Kidney (tissue), 14 donors: ENCODE results near the gene NNAT. TPM values are rescaled to one million over a fixed set of nuclear protein-coding genes. Genes with fewer than 3 reads are reported as not detected.

Experiments used
- DNase-seq, 5 donors: peaks; one replicate each; pipeline ENCODE4 v3.0.0-alpha.2; 2013 to 2020
- FAIRE-seq: peaks from 2 replicates; lab custom pipeline; 2012; peaks lifted over from hg19 to GRCh38; lab: Jason Lieb, UNC
- H3K27ac ChIP-seq, 2 donors: one replicate each; pipeline ENCODE4 v1.7.0; 2013; ENCODE audit warnings: low read depth in 2 of 2, low read length in 2 of 2, inconsistent platforms in 1 of 2
- H3K27me3 ChIP-seq: one replicate; pipeline ENCODE4 v1.7.1; 2013; ENCODE audit warnings: low read length, inconsistent platforms; ENCODE audit not compliant: control insufficient read depth, insufficient read depth
- H3K36me3 ChIP-seq, 3 donors: one replicate each; pipeline versions ENCODE4 v1.7.0 to v1.7.1; 2013; ENCODE audit warnings: low read length in 3 of 3, control low read depth in 1 of 3, inconsistent platforms in 1 of 3; ENCODE audit not compliant: insufficient read depth in 3 of 3, control insufficient read depth in 2 of 3
- H3K4me1 ChIP-seq, 3 donors: one replicate each; pipeline versions ENCODE4 v1.7.0 to v1.7.1; 2013; ENCODE audit warnings: low read length in 3 of 3, inconsistent platforms in 1 of 3, low read depth in 1 of 3; ENCODE audit not compliant: control insufficient read depth in 2 of 3, insufficient read depth in 2 of 3
- H3K4me3 ChIP-seq, 3 donors: one replicate each; pipeline versions ENCODE4 v1.7.0 to v1.8.1; 2013; ENCODE audit warnings: low read length in 3 of 3, control low read depth in 1 of 3, inconsistent platforms in 1 of 3
- H3K9ac ChIP-seq, 3 donors: one replicate each; pipeline versions ENCODE4 v1.7.0 to v1.7.1; 2013; ENCODE audit warnings: low read length in 3 of 3, control low read depth in 1 of 3, inconsistent platforms in 1 of 3
- H3K9me3 ChIP-seq, 3 donors: one replicate each; pipeline versions ENCODE4 v1.7.0 to v1.7.1; 2013; ENCODE audit warnings: low read length in 3 of 3, control low read depth in 1 of 3, inconsistent platforms in 1 of 3; ENCODE audit not compliant: control insufficient read depth in 2 of 3, insufficient read depth in 1 of 3
- CTCF ChIP-seq: IDR thresholded peaks from 3 replicates; pipeline ENCODE4 v1.5.1; 2012; ENCODE audit warnings: mild to moderate bottlenecking, moderate library complexity, borderline replicate concordance; ENCODE audit not compliant: insufficient read depth; ENCODE audit errors: extremely low read depth
- intact Hi-C: fragments of 100-400 bp; cut with DNase I; formaldehyde crosslinking; loops from one replicate; pipeline ENCODE4 v1.11.1; 2022
- polyA plus RNA-seq: library from polyadenylated mRNA; stranded (reverse); fragments of 350-450 nt; fragmentation: Illumina TruSeq; extraction: RNeasy Lipid Tissue Mini Kit (QIAGEN cat#74804); gene quantifications from one replicate; pipeline ENCODE4 v1.2.3, GENCODE V29; 2014; ENCODE audit warnings: low read depth, low replicate concordance; ENCODE audit not compliant: insufficient read depth
- total RNA-seq: library from RNA; stranded (reverse); fragmentation: NEBNext Ultra II Directional; extraction: Animal tissue kit (Norgen Biotek cat#: 25700); gene quantifications from one replicate; pipeline ENCODE4 v1.2.1, GENCODE V29; 2021
- donor health status: control.
- donor health status: control.
- donor health status: control.
- donor health status: control.
- donor health status: control.
- donor health status: DM: yes; HTN: yes; CAD: no.
- donor health status: Normal renal cell carcinoma (clear cell type).

Gene NNAT
- total and polyA plus RNA-seq, 2 donors from 2014 or later: 0.25 TPM; not detected in 1

GRCh38 chr20:37531856-37532255, 10.8 kb downstream of the NNAT start:
- intact Hi-C loops: loop anchor here (5.0 kb wide), 1 partner anchor 265 kb away; no protein-coding TSS in a partner anchor
- H3K9ac ChIP-seq: no peak overlapping the region
- TF ChIP-seq CTCF: no peak
- H3K36me3 ChIP-seq: no peaks in the 10 kb centered on the region
- no peaks in the 10 kb centered on the region for H3K9me3 ChIP-seq
- no peaks in the 10 kb centered on the region for H3K27me3 ChIP-seq
- H3K4me1 ChIP-seq: peaks cover 0 to 4% (median 0%) of the 10 kb centered on the region in 3 donors
- no peak overlapping the region for H3K27ac ChIP-seq
- peak in 1 of 5 donors; percentile 15 for DNase-seq
- no peak overlapping the region for H3K4me3 ChIP-seq
- no peak for FAIRE-seq

- Histone ChIP-seq H3K36me3 (no peaks in the 10 kb centered on the region), H3K9me3 (no peaks in the 10 kb centered on the region), H3K4me1 (peaks cover 0 to 4% (median 0%) of the 10 kb centered on the region in 3 donors), H3K27me3 (no peaks in the 10 kb centered on the region), H3K9ac (no peak overlapping the region), H3K4me3 (no peak overlapping the region), H3K27ac (no peak overlapping the region)
- TF ChIP-seq CTCF: no peak
- intact Hi-C loops: loop anchor here (5.0 kb wide), 1 partner anchor 266 kb away; no protein-coding TSS in a partner anchor
- FAIRE-seq (no peak), DNase-seq (peak in 1 of 5 donors; percentile 12)
These were observed 12.2 kb downstream of the NNAT start for GRCh38 chr20:37533154-37533715.

- peak; percentile 92 for TF ChIP-seq CTCF
- intact Hi-C loops: loop anchor here (5.0 kb wide), 1 partner anchor 267 kb away; no protein-coding TSS in a partner anchor
These were observed 13.5 kb downstream of the NNAT start for GRCh38 chr20:37534401-37535157.

More at GRCh38 chr20:37534401-37535157, 13.5 kb downstream of the NNAT start:
- DNase-seq (peak in 4 of 5 donors; percentile 68 to 92 (median 80)), FAIRE-seq (peak; percentile 81)
- Histone ChIP-seq H3K27ac (no peak overlapping the region), H3K9me3 (no peaks in the 10 kb centered on the region), H3K36me3 (no peaks in the 10 kb centered on the region), H3K4me1 (no peaks in the 10 kb centered on the region), H3K4me3 (no peak overlapping the region), H3K9ac (peak overlapping the region in 1 of 3 donors; percentile 3), H3K27me3 (no peaks in the 10 kb centered on the region)
